Activated gamma-delta T cell treated with anti-CD3 and anti-CD28 coated beads, Interleukin-2, amount 50 U/mL, for 16 hours (primary cell): ENCODE results near the gene PKN2.
A peak's percentile ranks its signal among the peaks of the same experiment; 100 is the strongest.

ENCODE experiments used
- DNase-seq: peaks from one replicate; pipeline ENCODE4 v3.0.0-alpha.2; 2020; ENCODE audit warnings: low read depth

PKN2 gene

GRCh38 chr1:88683541-88684481 lies at the start of gene PKN2:
Gene PKN2, plus strand, starts transcription at chr1:88684273. Its CDS starts 308 bp downstream, at chr1:88684581.
- peak; percentile 95 for DNase-seq

- DNase-seq = no peak
Observed at GRCh38 chr1:88634538-88634937, 49.5 kb upstream of the PKN2 start.

- DNase-seq = no peak
Observed at GRCh38 chr1:88640060-88640459, 44.0 kb upstream of the PKN2 start.

GRCh38 chr1:88645886-88646285 lies 38.2 kb upstream of the PKN2 start:
- DNase-seq = no peak

GRCh38 chr1:88646476-88647248 lies 37.4 kb upstream of the PKN2 start:
- no peak for DNase-seq

- DNase-seq = no peak
Observed at GRCh38 chr1:88647249-88647645, 36.8 kb upstream of the PKN2 start.

GRCh38 chr1:88647749-88648415 lies 36.2 kb upstream of the PKN2 start:
- DNase-seq = no peak

- DNase-seq = no peak
Observed at GRCh38 chr1:88648706-88649105, 35.4 kb upstream of the PKN2 start.

GRCh38 chr1:88649932-88650331 lies 34.1 kb upstream of the PKN2 start:
- DNase-seq = no peak

GRCh38 chr1:88650676-88651418 lies 33.2 kb upstream of the PKN2 start:
- no peak for DNase-seq

GRCh38 chr1:88655140-88655539 lies 28.9 kb upstream of the PKN2 start:
- DNase-seq = no peak

GRCh38 chr1:88655685-88656299 lies 28.3 kb upstream of the PKN2 start:
- no peak for DNase-seq

GRCh38 chr1:88658419-88658818 lies 25.7 kb upstream of the PKN2 start:
- DNase-seq = no peak

GRCh38 chr1:88659552-88659951 lies 24.5 kb upstream of the PKN2 start:
- DNase-seq = no peak

GRCh38 chr1:88661188-88661587 lies 22.9 kb upstream of the PKN2 start:
- DNase-seq = no peak

GRCh38 chr1:88661951-88662699 lies 21.9 kb upstream of the PKN2 start:
- no peak for DNase-seq

- DNase-seq = no peak
Observed at GRCh38 chr1:88662723-88663122, 21.4 kb upstream of the PKN2 start.

- DNase-seq = no peak
Observed at GRCh38 chr1:88668405-88668804, 15.7 kb upstream of the PKN2 start.

GRCh38 chr1:88670462-88670861 lies 13.6 kb upstream of the PKN2 start:
- DNase-seq = no peak

- no peak for DNase-seq
Observed at GRCh38 chr1:88673446-88673845, 10.6 kb upstream of the PKN2 start.

- DNase-seq = no peak
Observed at GRCh38 chr1:88678405-88678804, 5.7 kb upstream of the PKN2 start.
